H9 (cell line): Measurements from ENCODE around the gene PTPN12. TPM values are rescaled to one million over a fixed set of nuclear protein-coding genes. Genes with fewer than 3 reads are reported as not detected.

ENCODE experiments used
- DNase-seq: peaks from one replicate; pipeline ENCODE4 v3.0.0-alpha.2; 2017
- H2AFZ ChIP-seq: one replicate; pipeline ENCODE4 v1.6.1; 2013; ENCODE audit warnings: mild to moderate bottlenecking, low read length, control low read depth, moderate library complexity
- H2AK5ac ChIP-seq: 2 replicates; pipeline ENCODE4 v1.6.1; 2013; ENCODE audit warnings: low read length, control low read depth, mixed read lengths; ENCODE audit not compliant: insufficient read length
- H2BK120ac ChIP-seq: one replicate; pipeline ENCODE4 v1.6.1; 2013; ENCODE audit warnings: low read depth, mild to moderate bottlenecking, low read length, control low read depth, inconsistent platforms; ENCODE audit not compliant: poor library complexity, severe bottlenecking
- H2BK12ac ChIP-seq: 2 replicates; pipeline ENCODE4 v1.6.1; 2013; ENCODE audit warnings: low read length, control low read depth, mixed read lengths, low read depth; ENCODE audit not compliant: insufficient read length
- H2BK15ac ChIP-seq: 2 replicates; pipeline ENCODE4 v1.6.1; 2013; ENCODE audit warnings: low read depth, low read length, control low read depth
- H2BK20ac ChIP-seq: one replicate; pipeline ENCODE4 v1.6.1; 2013; ENCODE audit warnings: low read depth, mild to moderate bottlenecking, low read length, control low read depth, inconsistent platforms; ENCODE audit not compliant: poor library complexity, severe bottlenecking
- H2BK5ac ChIP-seq: 2 replicates; pipeline ENCODE4 v1.6.1; 2013; ENCODE audit warnings: low read length, control low read depth, mixed read lengths; ENCODE audit not compliant: insufficient read length
- H3K14ac ChIP-seq: 2 replicates; pipeline ENCODE4 v1.6.1; 2013; ENCODE audit warnings: low read length, control low read depth; ENCODE audit not compliant: insufficient read depth
- H3K18ac ChIP-seq: 2 replicates; pipeline ENCODE4 v1.6.1; 2013; ENCODE audit warnings: low read depth, mild to moderate bottlenecking, mixed read lengths, low read length, control low read depth; ENCODE audit not compliant: insufficient read length
- H3K23ac ChIP-seq: 2 replicates; pipeline ENCODE4 v1.6.1; 2013; ENCODE audit warnings: low read length, control low read depth, mixed read lengths, low read depth; ENCODE audit not compliant: insufficient read length
- H3K23me2 ChIP-seq: 2 replicates; pipeline ENCODE4 v1.6.1; 2013; ENCODE audit warnings: low read depth, mild to moderate bottlenecking, mixed read lengths, low read length, control low read depth; ENCODE audit not compliant: insufficient read length, poor library complexity, severe bottlenecking
- H3K27ac ChIP-seq: 2 replicates; pipeline ENCODE4 v1.5.1; 2013; ENCODE audit warnings: low read length, control low read depth, mixed read lengths, low read depth; ENCODE audit not compliant: insufficient read length
- H3K27me3 ChIP-seq: 2 replicates; pipeline ENCODE4 v1.6.1; 2013; ENCODE audit warnings: low read length, control low read depth, inconsistent platforms; ENCODE audit not compliant: insufficient read depth
- H3K4ac ChIP-seq: 2 replicates; pipeline ENCODE4 v1.6.1; 2013; ENCODE audit warnings: low read depth, mild to moderate bottlenecking, control low read depth, inconsistent platforms, low read length, moderate library complexity
- H3K4me1 ChIP-seq: 2 replicates; pipeline ENCODE4 v1.6.1; 2013; ENCODE audit warnings: low read length, control low read depth, inconsistent platforms; ENCODE audit not compliant: insufficient read depth
- H3K4me2 ChIP-seq: 2 replicates; pipeline ENCODE4 v1.6.1; 2013; ENCODE audit warnings: low read length, control low read depth, mixed read lengths; ENCODE audit not compliant: insufficient read length, insufficient read depth
- H3K56ac ChIP-seq: 2 replicates; pipeline ENCODE4 v1.6.1; 2013; ENCODE audit warnings: low read depth, mild to moderate bottlenecking, mixed read lengths, low read length, control low read depth; ENCODE audit not compliant: insufficient read length
- H3K79me1 ChIP-seq: 2 replicates; pipeline ENCODE4 v1.6.1; 2013; ENCODE audit warnings: low read depth, mild to moderate bottlenecking, moderate library complexity, low read length, control low read depth, inconsistent platforms; ENCODE audit not compliant: insufficient read depth, poor library complexity, severe bottlenecking
- H3K79me2 ChIP-seq: 2 replicates; pipeline ENCODE4 v1.6.1; 2013; ENCODE audit warnings: low read length, control low read depth, inconsistent platforms; ENCODE audit not compliant: insufficient read depth
- H3K9ac ChIP-seq: 2 replicates; pipeline ENCODE4 v1.6.1; 2013; ENCODE audit warnings: low read length, control low read depth, mixed read lengths; ENCODE audit not compliant: insufficient read length; ENCODE audit errors: extremely low read depth
- H3K9me3 ChIP-seq: one replicate; pipeline ENCODE4 v1.6.1; 2013; ENCODE audit warnings: low read depth, low read length, inconsistent platforms; ENCODE audit not compliant: control insufficient read depth
- H3T11ph ChIP-seq: one replicate; pipeline ENCODE4 v1.6.1; 2013; ENCODE audit warnings: mild to moderate bottlenecking, low read length, control low read depth, inconsistent platforms
- H4K20me1 ChIP-seq: one replicate; pipeline ENCODE4 v1.6.1; 2013; ENCODE audit not compliant: control insufficient read depth, insufficient read length, insufficient read depth
- H4K5ac ChIP-seq: 2 replicates; pipeline ENCODE4 v1.6.1; 2013; ENCODE audit warnings: low read depth, mild to moderate bottlenecking, mixed read lengths, low read length, control low read depth; ENCODE audit not compliant: insufficient read length
- H4K8ac ChIP-seq: replicated peaks from 2 replicates; pipeline ENCODE4 v1.6.1; 2013; ENCODE audit warnings: low read length, control low read depth, mixed read lengths, low read depth; ENCODE audit not compliant: insufficient read length
- H4K91ac ChIP-seq: 2 replicates; pipeline ENCODE4 v1.6.1; 2013; ENCODE audit warnings: low read depth, mild to moderate bottlenecking, moderate library complexity, mixed read lengths, low read length, control low read depth; ENCODE audit not compliant: insufficient read length
- H3K27ac Mint-ChIP-seq, 3 experiments: 2 replicates in 2 of 3; 3 replicates in 1 of 3; pipeline ENCODE4 v1.8.0; 2020 to 2021; ENCODE audit warnings: mixed read lengths in 3 of 3, mild to moderate bottlenecking in 1 of 3, moderate library complexity in 1 of 3
- H3K27me3 Mint-ChIP-seq: 2 replicates; pipeline ENCODE4 v1.8.0; 2021; ENCODE audit warnings: low read depth, mild to moderate bottlenecking, moderate library complexity, mixed read lengths
- H3K36me3 Mint-ChIP-seq, 3 experiments: 2 replicates in 2 of 3; 3 replicates in 1 of 3; pipeline ENCODE4 v1.8.0; 2020 to 2021; ENCODE audit warnings: low read depth in 3 of 3, mixed read lengths in 3 of 3; ENCODE audit not compliant: insufficient read depth in 1 of 3
- H3K4me1 Mint-ChIP-seq, 2 experiments: 2 replicates each; pipeline ENCODE4 v1.8.0; 2020; ENCODE audit warnings: mixed read lengths in 2 of 2
- H3K4me3 Mint-ChIP-seq, 2 experiments: 2 replicates in 1 of 2; 3 replicates in 1 of 2; pipeline ENCODE4 v1.8.0; 2020 to 2021; ENCODE audit warnings: mild to moderate bottlenecking in 2 of 2, mixed read lengths in 2 of 2, moderate library complexity in 1 of 2
- H3K9me3 Mint-ChIP-seq, 2 experiments: 2 replicates in 1 of 2; 3 replicates in 1 of 2; pipeline ENCODE4 v1.8.0; 2020; ENCODE audit warnings: mild to moderate bottlenecking in 2 of 2, mixed read lengths in 2 of 2, moderate library complexity in 1 of 2
- CTCF ChIP-seq: fragments of 200-600 bp; sonication (generic); conservative IDR thresholded peaks from 3 replicates; pipeline ENCODE4 v1.8.0; 2021; ENCODE audit warnings: antibody characterized with exemption, mild to moderate bottlenecking
- WGBS: extraction: QIAGEN DNeasy Blood & Tissue Kit; methylation state at CpG from one replicate; pipeline ENCODE4 v1.1.7; 2013; ENCODE audit warnings: missing lambda C conversion rate, low lambda C conversion rate, mixed read lengths; ENCODE audit not compliant: insufficient read length; ENCODE audit errors: extremely low coverage; 5-methylcytosine and 5-hydroxymethylcytosine counted together
- total RNA-seq: library from RNA; stranded (reverse); gene quantifications from 2 replicates; pipeline ENCODE4 v1.2.1, GENCODE V29; 2021

Gene PTPN12
- total RNA-seq, 1 experiment from 2014 or later, result 128 TPM

GRCh38 chr7:77516085-77516484 lies 21.0 kb upstream of the PTPN12 start:
- no peak for DNase-seq
- no peak overlapping the region for H3K9ac ChIP-seq
- H3K4ac ChIP-seq, result no peak overlapping the region
- no peak overlapping the region for H2BK15ac ChIP-seq
- no peaks in the 10 kb centered on the region for H3K23me2 ChIP-seq
- H2BK5ac ChIP-seq, result no peak overlapping the region
- H4K5ac ChIP-seq, result no peak overlapping the region
- H3K36me3 Mint-ChIP-seq, result no peaks in the 10 kb centered on the region
- H2BK12ac ChIP-seq, result no peak overlapping the region
- no peak overlapping the region for H3K18ac ChIP-seq
- no peaks in the 10 kb centered on the region for H3K27me3 Mint-ChIP-seq
- no peak overlapping the region for H2AK5ac ChIP-seq
- H3K4me2 ChIP-seq, result no peak overlapping the region
- no peak for TF ChIP-seq CTCF
- H3K23ac ChIP-seq, result no peak overlapping the region
- no peak overlapping the region for H3T11ph ChIP-seq
- WGBS, result 100% methylated on average over 2 of the region's 3 CpGs
- no peak overlapping the region for H2AFZ ChIP-seq
- H3K14ac ChIP-seq, result no peak overlapping the region
- H3K9me3 Mint-ChIP-seq, result peaks cover 0 to under 1% of the 10 kb centered on the region in 2 experiments; a peak in 2 of 5 replicates
- no peak overlapping the region for H2BK20ac ChIP-seq
- H3K27me3 ChIP-seq, result no peaks in the 10 kb centered on the region
- H4K8ac ChIP-seq, result no peak overlapping the region
- no peaks in the 10 kb centered on the region for H3K79me2 ChIP-seq
- no peak overlapping the region for H3K56ac ChIP-seq
- H3K27ac Mint-ChIP-seq, result no peak overlapping the region
- no peaks in the 10 kb centered on the region for H3K79me1 ChIP-seq
- no peak overlapping the region for H2BK120ac ChIP-seq
- no peaks in the 10 kb centered on the region for H3K4me1 Mint-ChIP-seq
- H3K4me1 ChIP-seq, result no peaks in the 10 kb centered on the region; the same call in 1 of the 2 replicates
- no peak overlapping the region for H4K91ac ChIP-seq
- H4K20me1 ChIP-seq, result no peaks in the 10 kb centered on the region
- no peak overlapping the region for H3K4me3 Mint-ChIP-seq
- no peaks in the 10 kb centered on the region for H3K9me3 ChIP-seq
- no peak overlapping the region for H3K27ac ChIP-seq
